Mesodermal cell (in vitro differentiated cells): Measurements from ENCODE around the gene IGFBP6.

ENCODE experiments used
- H3K27ac ChIP-seq: 2 replicates; pipeline ENCODE4 v1.7.0; 2013; ENCODE audit warnings: mild to moderate bottlenecking, low read depth, low read length, moderate library complexity; ENCODE audit not compliant: severe bottlenecking
- H3K36me3 ChIP-seq: 2 replicates; pipeline ENCODE4 v1.7.1; 2013; ENCODE audit warnings: mild to moderate bottlenecking, low read length, moderate library complexity; ENCODE audit not compliant: control insufficient read depth, insufficient read depth
- H3K4me1 ChIP-seq: one replicate; pipeline ENCODE4 v1.7.1; 2013; ENCODE audit warnings: mild to moderate bottlenecking, low read length; ENCODE audit not compliant: insufficient read depth, control insufficient read depth, poor library complexity, severe bottlenecking
- H3K4me3 ChIP-seq: 2 replicates; pipeline ENCODE4 v1.7.0; 2013; ENCODE audit warnings: low read length, control low read depth, mild to moderate bottlenecking; ENCODE audit not compliant: insufficient read depth, poor library complexity, severe bottlenecking; ENCODE audit errors: extremely low read depth
- H3K9me3 ChIP-seq: 2 replicates; pipeline ENCODE4 v1.7.1; 2013; ENCODE audit warnings: mild to moderate bottlenecking, low read length, moderate library complexity; ENCODE audit not compliant: control insufficient read depth
- WGBS, 2 experiments: methylation state at CpG; one replicate each; pipeline ENCODE4 v1.1.5; 2013; ENCODE audit warnings: missing lambda C conversion rate in 2 of 2; ENCODE audit not compliant: insufficient coverage in 2 of 2; 5-methylcytosine and 5-hydroxymethylcytosine counted together

IGFBP6 gene

DNA sequence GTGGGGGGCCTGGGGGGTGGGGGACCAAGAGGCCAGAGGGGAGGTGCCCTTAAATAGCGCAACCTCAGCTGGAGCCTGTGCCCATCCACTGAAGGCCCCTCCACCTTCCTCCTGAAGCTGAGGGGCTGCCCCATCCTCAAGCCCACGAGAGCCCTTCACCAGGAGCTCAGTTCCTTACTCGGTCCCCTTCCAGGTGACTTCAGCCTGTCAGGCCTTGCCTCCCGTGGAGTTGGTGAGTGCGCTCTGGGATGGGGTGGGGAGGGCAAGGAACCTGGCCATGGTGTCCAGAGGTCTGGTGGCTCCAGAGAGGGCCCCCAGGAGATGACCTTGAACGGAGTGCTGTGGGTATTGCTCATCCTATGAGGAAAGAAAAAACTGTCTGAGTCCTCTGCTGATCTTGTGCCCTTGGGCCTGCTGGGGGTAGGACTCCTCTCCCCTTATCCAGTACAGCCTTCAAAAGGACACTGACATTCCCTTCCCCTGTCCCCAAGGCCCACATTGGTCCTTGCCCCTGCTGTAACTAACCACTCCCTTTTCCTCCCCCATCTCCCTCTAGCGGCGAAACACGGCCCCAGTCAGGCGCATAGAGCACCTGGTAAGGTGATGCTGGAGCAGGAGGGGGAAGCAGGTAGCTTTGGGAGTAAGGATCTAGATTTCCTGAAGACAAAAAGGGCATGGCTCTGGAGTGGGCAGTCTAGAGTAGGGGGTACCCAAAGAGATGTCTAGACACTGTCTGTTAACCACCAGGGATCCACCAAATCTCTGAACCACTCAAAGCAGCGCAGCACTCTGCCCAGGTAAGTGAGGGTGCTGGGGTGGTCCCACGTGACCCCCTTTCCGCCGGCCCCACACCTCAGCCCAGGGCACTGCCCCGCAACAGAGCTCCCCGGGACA is 44.0 kb upstream of the IGFBP6 start:
- Histone ChIP-seq H3K36me3 (peaks cover 4% of the 10 kb centered on the region), H3K4me3 (peak overlapping the region; percentile 65), H3K27ac (peak overlapping the region; percentile 36), H3K4me1 (peaks cover 50% of the 10 kb centered on the region), H3K9me3 (no peaks in the 10 kb centered on the region)
- 53 to 62% methylated on average over 10 of the region's 16 CpGs for WGBS, 2 experiments

DNA sequence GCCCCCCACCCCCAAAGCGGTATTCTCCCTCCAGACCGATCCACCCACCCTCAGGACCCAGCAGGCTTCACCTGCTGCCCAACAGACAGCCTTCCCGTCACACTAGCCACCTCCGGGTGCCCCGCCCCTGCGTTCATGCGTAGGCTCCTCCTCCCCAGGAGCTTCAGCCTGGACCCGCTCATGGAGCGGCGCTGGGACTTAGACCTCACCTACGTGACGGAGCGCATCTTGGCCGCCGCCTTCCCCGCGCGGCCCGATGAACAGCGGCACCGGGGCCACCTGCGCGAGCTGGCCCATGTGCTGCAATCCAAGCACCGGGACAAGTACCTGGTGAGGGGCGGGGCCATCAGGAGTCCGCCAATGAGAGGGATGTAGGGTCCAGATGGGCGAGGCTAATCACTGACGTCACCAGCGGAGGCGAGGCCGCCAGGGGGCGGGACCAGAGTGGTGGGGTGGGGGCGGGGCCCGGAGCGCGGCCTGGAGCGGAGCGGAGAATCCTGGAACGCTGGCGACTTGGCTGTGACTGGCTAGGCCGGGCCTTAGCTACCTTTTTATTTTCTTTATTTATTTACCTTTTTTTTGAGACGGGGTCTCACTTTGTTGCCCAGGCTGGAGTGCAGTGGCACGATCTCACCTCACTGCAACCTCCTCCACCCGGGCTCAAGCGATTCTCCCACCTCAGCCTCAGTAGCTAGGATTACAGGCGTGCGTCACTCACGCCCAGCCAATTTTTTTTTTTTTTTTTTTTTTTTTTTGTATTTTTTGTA is 43.2 kb upstream of the IGFBP6 start:
- Histone ChIP-seq H3K36me3 (peaks cover 4% of the 10 kb centered on the region), H3K27ac (peak overlapping the region; percentile 36), H3K4me3 (peak overlapping the region; percentile 65), H3K4me1 (peaks cover 43% of the 10 kb centered on the region), H3K9me3 (no peaks in the 10 kb centered on the region)
- WGBS, 2 experiments: 1 to 4% methylated on average over 12 to 38 of the region's 48 CpGs

DNA sequence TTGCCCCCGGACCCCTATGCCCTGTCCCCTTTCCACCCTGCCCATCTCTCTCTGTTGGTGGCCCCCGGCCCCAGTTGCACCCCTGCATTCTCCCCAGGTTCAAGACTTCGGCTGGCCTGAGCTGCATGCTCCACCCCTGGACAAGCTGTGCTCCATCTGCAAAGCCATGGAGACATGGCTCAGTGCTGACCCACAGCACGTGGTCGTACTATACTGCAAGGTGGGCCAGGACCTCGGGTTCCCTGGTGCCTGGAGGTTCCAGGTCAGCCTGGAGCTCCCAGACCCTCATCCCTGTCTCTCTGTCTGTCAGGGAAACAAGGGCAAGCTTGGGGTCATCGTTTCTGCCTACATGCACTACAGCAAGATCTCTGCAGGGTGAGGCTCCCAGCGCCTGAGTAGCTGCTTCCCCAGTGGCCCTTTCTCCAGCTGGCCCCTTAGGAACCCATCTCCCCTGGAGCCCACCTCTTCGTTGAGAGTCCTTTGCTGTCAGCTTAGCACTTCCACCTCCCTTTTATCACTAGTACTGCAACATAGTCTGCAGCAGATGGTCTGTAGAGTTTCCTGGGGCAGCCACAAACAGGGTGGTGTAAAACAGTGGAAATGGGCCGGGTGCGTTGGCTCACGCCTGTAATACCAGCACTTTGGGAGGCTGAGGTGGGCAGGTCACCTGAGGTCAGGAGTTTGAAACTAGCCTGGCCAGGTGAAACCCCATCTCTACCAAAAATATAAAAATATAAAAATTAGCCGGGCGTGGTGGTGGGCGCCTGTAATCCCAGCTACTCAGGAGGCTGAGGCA is 41.8 kb upstream of the IGFBP6 start:
- no peaks in the 10 kb centered on the region for H3K9me3 ChIP-seq
- H3K36me3 ChIP-seq: peaks cover 4% of the 10 kb centered on the region
- 91 to 94% methylated on average over 10 to 13 of the region's 15 CpGs for WGBS, 2 experiments
- no peak overlapping the region for H3K4me3 ChIP-seq
- H3K4me1 ChIP-seq: peaks cover 32% of the 10 kb centered on the region
- H3K27ac ChIP-seq: no peak overlapping the region

DNA sequence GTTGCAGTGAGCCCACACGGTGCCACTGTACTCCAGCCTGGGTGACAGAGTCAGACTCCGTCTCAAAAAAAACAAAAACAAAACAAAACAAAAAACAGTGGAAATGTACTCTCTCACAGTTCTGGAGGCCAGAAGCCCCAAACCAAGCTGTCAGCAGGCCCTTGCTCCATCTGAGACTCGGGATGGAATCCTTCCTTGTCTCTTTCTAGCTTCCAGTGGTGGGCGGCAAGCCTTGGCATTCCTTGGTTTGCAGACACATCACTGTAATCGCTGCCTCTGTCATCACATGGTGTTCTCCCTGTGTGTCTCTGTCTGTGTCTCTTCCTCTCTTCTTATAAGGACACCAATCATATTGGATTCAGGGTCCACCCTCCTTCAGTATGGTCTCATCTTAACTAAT is 41.2 kb upstream of the IGFBP6 start:
- Histone ChIP-seq H3K4me3 (no peak overlapping the region), H3K4me1 (peaks cover 25% of the 10 kb centered on the region), H3K36me3 (peaks cover 4% of the 10 kb centered on the region), H3K27ac (no peak overlapping the region), H3K9me3 (no peaks in the 10 kb centered on the region)
- WGBS, 2 experiments: 84 to 97% methylated on average over 4 to 5 of the region's 5 CpGs

DNA sequence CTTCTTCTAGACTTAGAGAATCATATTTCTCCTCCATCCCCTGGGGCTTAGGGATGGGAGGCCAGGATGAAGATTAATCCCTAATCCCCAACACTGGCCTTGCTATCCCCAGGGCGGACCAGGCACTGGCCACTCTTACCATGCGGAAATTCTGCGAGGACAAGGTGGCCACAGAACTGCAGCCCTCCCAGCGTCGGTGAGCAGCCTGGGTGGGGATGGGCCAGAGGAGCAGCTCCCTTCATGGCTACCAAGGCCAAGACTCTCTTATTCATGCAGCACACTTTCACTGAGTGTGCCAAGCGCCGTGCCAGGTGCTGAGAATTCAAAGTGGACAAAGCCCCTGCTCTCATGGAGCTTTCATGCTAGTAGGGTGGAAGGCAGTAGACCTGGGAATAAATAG is 40.6 kb upstream of the IGFBP6 start:
- peaks cover 19% of the 10 kb centered on the region for H3K4me1 ChIP-seq
- peaks cover 4% of the 10 kb centered on the region for H3K36me3 ChIP-seq
- H3K9me3 ChIP-seq: no peaks in the 10 kb centered on the region
- 92 to 100% methylated on average over 3 to 6 of the region's 7 CpGs for WGBS, 2 experiments
- no peak overlapping the region for H3K27ac ChIP-seq
- no peak overlapping the region for H3K4me3 ChIP-seq

DNA sequence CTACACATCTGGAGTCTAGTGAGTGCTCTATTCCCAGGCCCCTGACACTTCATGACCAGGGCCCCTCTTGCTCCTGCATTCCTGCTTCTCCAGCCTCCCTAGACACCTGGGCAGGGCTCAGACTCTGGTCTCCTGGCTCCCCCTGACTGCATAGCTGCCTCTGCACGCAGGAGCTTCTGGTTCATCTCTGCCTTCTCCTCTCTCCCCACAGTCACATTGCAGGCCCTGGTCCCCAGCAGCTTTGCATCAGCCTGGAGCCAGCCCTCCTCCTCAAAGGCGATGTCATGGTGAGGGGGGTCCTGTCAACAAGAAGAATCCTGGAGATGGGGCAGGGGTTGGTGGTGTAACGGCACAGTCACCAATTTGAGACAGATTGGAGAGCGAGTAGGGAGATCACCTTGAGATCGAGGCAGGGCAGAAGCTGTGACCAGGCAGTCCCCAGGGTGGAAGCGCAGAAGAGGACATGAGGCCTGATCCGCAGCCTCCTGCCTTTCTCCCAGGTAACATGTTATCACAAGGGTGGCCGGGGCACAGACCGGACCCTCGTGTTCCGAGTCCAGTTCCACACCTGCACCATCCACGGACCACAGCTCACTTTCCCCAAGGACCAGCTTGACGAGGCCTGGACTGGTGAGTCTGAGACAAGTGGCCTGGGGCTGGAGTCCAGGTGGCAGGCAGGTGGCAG is 39.5 kb upstream of the IGFBP6 start:
- Histone ChIP-seq H3K36me3 (peaks cover 8% of the 10 kb centered on the region), H3K27ac (no peak overlapping the region), H3K9me3 (no peaks in the 10 kb centered on the region), H3K4me1 (peaks cover 13% of the 10 kb centered on the region), H3K4me3 (no peak overlapping the region)
- WGBS, 2 experiments: 95 to 98% methylated on average over 8 to 10 of the region's 13 CpGs

DNA sequence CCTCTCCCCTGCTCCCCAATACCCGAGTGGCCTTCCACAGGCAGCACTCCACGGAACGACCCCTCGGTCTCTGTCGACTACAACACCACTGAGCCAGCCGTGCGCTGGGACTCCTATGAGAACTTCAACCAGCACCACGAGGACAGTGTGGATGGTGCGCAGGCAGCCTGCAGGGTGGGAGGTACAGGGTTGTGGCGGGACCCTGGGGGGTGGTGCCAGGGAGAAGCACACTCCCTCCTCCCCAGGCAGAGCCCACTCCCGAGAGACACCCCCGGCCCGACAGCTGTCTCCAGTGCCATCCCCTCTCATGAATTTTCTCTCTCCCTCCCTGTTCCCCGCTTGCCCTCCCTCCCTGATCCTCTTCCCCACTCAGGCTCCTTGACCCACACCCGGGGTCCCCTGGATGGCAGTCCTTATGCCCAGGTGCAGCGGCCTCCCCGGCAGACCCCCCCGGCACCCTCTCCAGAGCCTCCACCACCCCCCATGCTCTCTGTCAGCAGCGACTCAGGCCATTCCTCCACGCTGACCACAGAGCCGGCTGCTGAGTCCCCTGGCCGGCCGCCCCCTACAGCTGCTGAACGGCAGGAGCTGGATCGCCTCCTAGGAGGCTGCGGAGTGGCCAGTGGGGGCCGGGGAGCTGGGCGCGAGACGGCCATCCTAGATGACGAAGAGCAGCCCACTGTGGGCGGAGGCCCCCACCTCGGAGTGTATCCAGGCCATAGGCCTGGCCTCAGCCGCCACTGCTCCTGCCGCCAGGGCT is 38.6 kb upstream of the IGFBP6 start:
- Histone ChIP-seq H3K4me1 (peaks cover 8% of the 10 kb centered on the region), H3K36me3 (peaks cover 15% of the 10 kb centered on the region), H3K27ac (no peak overlapping the region), H3K9me3 (no peaks in the 10 kb centered on the region), H3K4me3 (no peak overlapping the region)
- 90 to 94% methylated on average over 15 to 27 of the region's 35 CpGs for WGBS, 2 experiments

DNA sequence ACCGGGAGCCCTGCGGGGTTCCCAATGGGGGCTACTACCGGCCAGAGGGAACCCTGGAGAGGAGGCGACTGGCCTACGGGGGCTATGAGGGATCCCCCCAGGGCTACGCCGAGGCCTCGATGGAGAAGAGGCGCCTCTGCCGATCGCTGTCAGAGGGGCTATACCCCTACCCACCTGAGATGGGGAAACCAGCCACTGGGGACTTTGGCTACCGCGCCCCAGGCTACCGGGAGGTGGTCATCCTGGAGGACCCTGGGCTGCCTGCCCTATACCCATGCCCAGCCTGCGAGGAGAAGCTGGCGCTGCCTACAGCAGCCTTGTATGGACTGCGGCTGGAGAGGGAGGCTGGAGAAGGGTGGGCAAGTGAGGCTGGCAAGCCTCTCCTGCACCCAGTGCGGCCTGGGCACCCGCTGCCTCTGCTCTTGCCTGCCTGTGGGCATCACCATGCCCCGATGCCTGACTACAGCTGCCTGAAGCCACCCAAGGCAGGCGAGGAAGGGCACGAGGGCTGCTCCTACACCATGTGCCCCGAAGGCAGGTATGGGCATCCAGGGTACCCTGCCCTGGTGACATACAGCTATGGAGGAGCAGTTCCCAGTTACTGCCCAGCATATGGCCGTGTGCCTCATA is 37.9 kb upstream of the IGFBP6 start:
- Histone ChIP-seq H3K4me1 (peaks cover 7% of the 10 kb centered on the region), H3K36me3 (peaks cover 17% of the 10 kb centered on the region), H3K9me3 (no peaks in the 10 kb centered on the region), H3K4me3 (no peak overlapping the region), H3K27ac (no peak overlapping the region)
- 96% methylated on average over 17 to 24 of the region's 24 CpGs for WGBS, 2 experiments

DNA sequence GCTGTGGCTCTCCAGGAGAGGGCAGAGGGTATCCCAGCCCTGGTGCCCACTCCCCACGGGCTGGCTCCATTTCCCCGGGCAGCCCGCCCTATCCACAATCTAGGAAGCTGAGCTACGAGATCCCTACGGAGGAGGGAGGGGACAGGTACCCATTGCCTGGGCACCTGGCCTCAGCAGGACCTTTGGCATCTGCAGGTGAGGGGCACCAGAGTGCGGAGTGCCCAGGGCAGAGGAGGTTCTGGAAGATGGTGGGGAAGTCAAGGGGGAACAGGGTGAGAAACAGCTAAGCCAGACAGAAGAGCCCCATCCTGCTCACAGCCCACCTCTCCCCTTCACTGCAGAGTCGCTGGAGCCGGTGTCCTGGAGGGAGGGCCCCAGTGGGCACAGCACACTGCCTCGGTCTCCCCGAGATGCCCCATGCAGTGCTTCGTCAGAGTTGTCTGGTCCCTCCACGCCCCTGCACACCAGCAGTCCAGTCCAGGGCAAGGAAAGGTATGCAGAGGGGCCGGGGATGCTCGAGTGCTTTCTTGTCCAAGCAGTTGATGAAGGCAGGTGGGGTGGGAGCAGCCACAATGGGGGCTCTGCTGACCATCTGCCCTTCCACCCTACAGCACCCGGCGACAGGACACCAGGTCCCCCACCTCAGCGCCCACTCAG is 37.3 kb upstream of the IGFBP6 start:
- peaks cover 17% of the 10 kb centered on the region for H3K36me3 ChIP-seq
- H3K27ac ChIP-seq: no peak overlapping the region
- H3K4me1 ChIP-seq: peaks cover 3% of the 10 kb centered on the region
- no peak overlapping the region for H3K4me3 ChIP-seq
- WGBS, 2 experiments: 92 to 96% methylated on average over 16 of the region's 17 CpGs
- no peaks in the 10 kb centered on the region for H3K9me3 ChIP-seq
